NCI-H2107 treated with DMSO at 0.1 percent for 48 hours (cell line): ENCODE data around the gene SSR4.

Experiments used
- DNase-seq: peaks from one replicate; lab custom pipeline; 2025; ENCODE audit not compliant: unreplicated experiment; lab: John Stamatoyannopoulos, UW

SSR4 gene

GRCh38 chrX:153769158-153769864 is 25.2 kb upstream of the SSR4 start:
- DNase-seq: no peak

GRCh38 chrX:153769865-153770600 is 24.4 kb upstream of the SSR4 start:
- DNase-seq: no peak

GRCh38 chrX:153770601-153771414 is 23.7 kb upstream of the SSR4 start:
- no peak for DNase-seq

GRCh38 chrX:153771415-153772315 is 22.8 kb upstream of the SSR4 start:
- DNase-seq: no peak

GRCh38 chrX:153772316-153773217 is 21.9 kb upstream of the SSR4 start:
- DNase-seq: no peak

GRCh38 chrX:153773218-153773611 is 21.3 kb upstream of the SSR4 start:
- DNase-seq: no peak

GRCh38 chrX:153773741-153774575 is 20.5 kb upstream of the SSR4 start:
- no peak for DNase-seq

GRCh38 chrX:153774576-153775292 is 19.7 kb upstream of the SSR4 start:
- no peak for DNase-seq

GRCh38 chrX:153775293-153776119 is 19.0 kb upstream of the SSR4 start:
- no peak for DNase-seq

- DNase-seq: no peak
Observed at GRCh38 chrX:153776120-153776599, 18.3 kb upstream of the SSR4 start.

- no peak for DNase-seq
Observed at GRCh38 chrX:153776611-153777045, 17.8 kb upstream of the SSR4 start.

GRCh38 chrX:153777261-153778090 is 17.0 kb upstream of the SSR4 start:
- DNase-seq: no peak

- DNase-seq: no peak
Observed at GRCh38 chrX:153778181-153778580, 16.3 kb upstream of the SSR4 start.

- peak; percentile 30 for DNase-seq
Observed at GRCh38 chrX:153778684-153779101, 15.8 kb upstream of the SSR4 start.

GRCh38 chrX:153779891-153780677 is 14.4 kb upstream of the SSR4 start:
- no peak for DNase-seq
